GM18868 (cell line): ENCODE measurements around the gene PLAGL2.
"Not testable (repeated sequence)": the region's sequence is repeated elsewhere in the genome, so short reads cannot be mapped to it uniquely, and the experiment has no call there.

Experiments used
- ATAC-seq: cut with Tn5 transposase; IDR thresholded peaks from one replicate; pipeline ENCODE4 v1.9.1; 2021; ENCODE audit warnings: mild to moderate bottlenecking, moderate library complexity; ENCODE audit not compliant: unreplicated experiment

The PLAGL2 gene

GRCh38 chr20:32204205-32205109 is 3.1 kb downstream of the PLAGL2 start:
- ATAC-seq = no peak

GRCh38 chr20:32203356-32204204 is 4.0 kb downstream of the PLAGL2 start:
- no peak for ATAC-seq

- no peak for ATAC-seq
These were observed 5.6 kb downstream of the PLAGL2 start for GRCh38 chr20:32201977-32202363.

- ATAC-seq = no peak
These were observed 6.1 kb downstream of the PLAGL2 start for GRCh38 chr20:32201296-32201976.

- no peak for ATAC-seq
These were observed 8.5 kb downstream of the PLAGL2 start for GRCh38 chr20:32199006-32199405.

- ATAC-seq = not testable (repeated sequence)
These were observed 10.4 kb downstream of the PLAGL2 start for GRCh38 chr20:32197136-32197535.

GRCh38 chr20:32196613-32197012 is 10.9 kb downstream of the PLAGL2 start:
- ATAC-seq = not testable (repeated sequence)

GRCh38 chr20:32195581-32195980 is 12.0 kb downstream of the PLAGL2 start:
- no peak for ATAC-seq

- ATAC-seq = no peak
These were observed 13.5 kb downstream of the PLAGL2 start for GRCh38 chr20:32193996-32194395.

- not testable (repeated sequence) for ATAC-seq
These were observed 14.2 kb downstream of the PLAGL2 start for GRCh38 chr20:32193336-32193735.

GRCh38 chr20:32192698-32193097 is 14.8 kb downstream of the PLAGL2 start:
- ATAC-seq = no peak

GRCh38 chr20:32191873-32192272 is 15.7 kb downstream of the PLAGL2 start:
- ATAC-seq = no peak

- ATAC-seq = no peak
These were observed 16.1 kb downstream of the PLAGL2 start for GRCh38 chr20:32191422-32191821.

GRCh38 chr20:32190616-32191415 is 16.7 kb downstream of the PLAGL2 start:
- ATAC-seq = no peak

GRCh38 chr20:32189691-32190615 is 17.6 kb downstream of the PLAGL2 start:
- no peak for ATAC-seq

GRCh38 chr20:32189123-32189410 is 18.5 kb downstream of the PLAGL2 start:
- ATAC-seq = no peak

GRCh38 chr20:32188376-32189122 is 19.0 kb downstream of the PLAGL2 start:
- no peak for ATAC-seq

- no peak for ATAC-seq
These were observed 21.0 kb downstream of the PLAGL2 start for GRCh38 chr20:32186506-32186905.
